Heart left ventricle (tissue), 16 donors: Measurements from ENCODE around the gene SLC22A2. TPM values are rescaled to one million over a fixed set of nuclear protein-coding genes. Genes with fewer than 3 reads are reported as not detected.

ENCODE experiments used
- ATAC-seq, 4 donors: fragments of 200-7000 bp; cut with Tn5 transposase; one replicate each; pipeline ENCODE4 v1.9.1; 2020 to 2022; ENCODE audit warnings: moderate library complexity in 4 of 4, mild to moderate bottlenecking in 3 of 4, moderate number of reproducible peaks in 1 of 4
- DNase-seq, 5 donors: peaks; one replicate each; pipeline ENCODE4 v3.0.0-alpha.2; 2020
- H3K27ac ChIP-seq, 12 donors: fragments of 200-600 bp; sonication (generic) in 4 of 12; one replicate each; pipeline versions ENCODE4 v1.5.0 to v1.8.0; 2016 to 2022; ENCODE audit warnings: mild to moderate bottlenecking in 2 of 12
- H3K27me3 ChIP-seq, 9 donors: fragments of 200-600 bp; sonication (generic) in 2 of 9; one replicate each; pipeline versions ENCODE4 v1.5.1 to v1.8.0; 2016 to 2022; ENCODE audit warnings: mild to moderate bottlenecking in 3 of 9
- H3K36me3 ChIP-seq, 9 donors: fragments of 200-600 bp; sonication (generic) in 2 of 9; one replicate each; pipeline versions ENCODE4 v1.5.0 to v1.8.0; 2018 to 2022; ENCODE audit warnings: mild to moderate bottlenecking in 2 of 9
- H3K4me1 ChIP-seq, 12 donors: fragments of 200-600 bp; sonication (generic) in 4 of 12; one replicate each; pipeline versions ENCODE4 v1.5.0 to v1.8.0; 2016 to 2022; ENCODE audit warnings: mild to moderate bottlenecking in 3 of 12
- H3K4me3 ChIP-seq, 12 donors: fragments of 200-600 bp; sonication (generic) in 4 of 12; one replicate each; pipeline versions ENCODE4 v1.5.0 to v1.8.0; 2017 to 2022; ENCODE audit warnings: mild to moderate bottlenecking in 9 of 12, moderate library complexity in 4 of 12
- H3K9me3 ChIP-seq, 12 donors: fragments of 200-600 bp; sonication (generic) in 4 of 12; one replicate each; pipeline versions ENCODE4 v1.5.0 to v1.8.0; 2016 to 2022; ENCODE audit warnings: mild to moderate bottlenecking in 1 of 12
- CTCF ChIP-seq, 12 donors: fragments of 200-600 bp; sonication (generic) in 4 of 12; IDR thresholded peaks; one replicate each; pipeline versions ENCODE4 v1.5.0 to v1.8.0; 2018 to 2022; ENCODE audit warnings: antibody characterized with exemption in 12 of 12, mild to moderate bottlenecking in 5 of 12
- POLR2A ChIP-seq, 2 donors: fragments of 450-650 bp; IDR thresholded peaks; one replicate each; pipeline ENCODE4 v1.6.1; 2017; ENCODE audit warnings: antibody characterized with exemption in 2 of 2, mild to moderate bottlenecking in 2 of 2, moderate library complexity in 2 of 2
- WGBS, 4 donors: extraction: QIAGEN DNeasy Blood & Tissue Kit in 2 of 4; methylation state at CpG; one replicate each; pipeline versions ENCODE4 v1.1.5 to v1.1.7; 2013 to 2018; 5-methylcytosine and 5-hydroxymethylcytosine counted together
- intact Hi-C, 10 donors: fragments of 100-400 bp; cut with DNase I; formaldehyde crosslinking; loops; one replicate each; pipeline versions ENCODE4 v1.11.1 to v1.14.2; 2022
- polyA plus RNA-seq, 2 donors: library from polyadenylated mRNA; stranded (reverse); fragments of 200-250 nt; gene quantifications; one replicate each; pipeline ENCODE4 v1.2.3, GENCODE V29; 2013
- total RNA-seq, 9 donors: library from RNA; depleted of rRNA in 2 of 9; stranded (reverse); fragments of >200 nt in 2 of 9; fragmentation: NEBNext Ultra II Directional in 3 of 9; extraction: Animal tissue kit (Norgen Biotek cat#: 25700) in 3 of 9; gene quantifications; one replicate each; pipeline versions ENCODE4 v1.1.0 to v1.2.4, GENCODE V29; 2016 to 2023
- donor health status: ischemic (EF 13 %, LVEDD 7.1; RV severe dilation, severe dysfunction).
- donor health status: healthy with polysubstance abuse.
- donor health status: DM: no; HTN: yes; CAD: no.
- donor health status: DM: no; HTN: no; CAD: no.
- donor health status: ischemic (EF 25% LVEDD 6.9; RV normal size, moderate dysfunction).
- donor health status: ischemic (EF 25% LVEDD 5.7; RV mildly dilated, moderate dysfunction).
- donor health status: healthy.
- donor health status: DM: yes; HTN: yes; CAD: no.
- donor health status: ischemic (EF 35%, LVEDD 5.7; RV mildly dilated, moderate dysfunction).
- donor health status: nonischemic (EF 11% LVEDD 7.7; RV severe dilation, severe dysfunction).
- donor health status: DM: yes; HTN: yes; CAD: no.
- donor health status: PGD.
- donor health status: ischemic (EF 29% LVEDD 5.4; RV normal size, mild dysfunction).
- donor health status: nonischemic (EF 23%, LVEDD 6.1; RV moderate dilation, normal function).

Gene SLC22A2
- total and polyA plus RNA-seq, 11 donors, result not detected

GRCh38 chr6:160207618-160208017, 51.0 kb downstream of the SLC22A2 start:
- peaks cover 0 to 11% (median 2%) of the 10 kb centered on the region in 12 donors for H3K9me3 ChIP-seq
- intact Hi-C loops, result no loop called here
- DNase-seq (no peak), ATAC-seq (no peak)
- H3K36me3 ChIP-seq, result no peaks in the 10 kb centered on the region
- no peak overlapping the region for H3K4me3 ChIP-seq
- H3K4me1 ChIP-seq, result no peaks in the 10 kb centered on the region
- 64 to 79% (median 70%) methylated on average over 3 of the region's 3 CpGs for WGBS, 4 donors
- H3K27me3 ChIP-seq, result no peaks in the 10 kb centered on the region
- no peak overlapping the region for H3K27ac ChIP-seq
- TF ChIP-seq CTCF (IDR thresholded peaks at IDR 0.05), result no peak
- no peak for TF ChIP-seq POLR2A (IDR thresholded peaks at IDR 0.05)

- Histone ChIP-seq H3K9me3 (peaks cover 0 to 11% (median 2%) of the 10 kb centered on the region in 12 donors), H3K27me3 (no peaks in the 10 kb centered on the region), H3K27ac (no peak overlapping the region), H3K4me1 (no peaks in the 10 kb centered on the region), H3K4me3 (no peak overlapping the region), H3K36me3 (no peaks in the 10 kb centered on the region)
- WGBS, 4 donors, result 38 to 88% (median 83%) methylated on average over 1 of the region's 1 CpG
- ATAC-seq (no peak), DNase-seq (no peak)
- TF ChIP-seq CTCF (IDR thresholded peaks at IDR 0.05), result no peak
- intact Hi-C loops, result no loop called here
Measured at GRCh38 chr6:160204710-160205109, 53.9 kb downstream of the SLC22A2 start.

GRCh38 chr6:160203953-160204352, 54.7 kb downstream of the SLC22A2 start:
- Histone ChIP-seq H3K36me3 (no peaks in the 10 kb centered on the region), H3K4me1 (no peaks in the 10 kb centered on the region), H3K27me3 (no peaks in the 10 kb centered on the region), H3K9me3 (peaks cover 0 to 11% (median 2%) of the 10 kb centered on the region in 12 donors), H3K27ac (no peak overlapping the region), H3K4me3 (no peak overlapping the region)
- WGBS, 4 donors, result 70 to 79% (median 78%) methylated on average over 2 of the region's 2 CpGs
- DNase-seq, result no peak
- TF ChIP-seq POLR2A (IDR thresholded peaks at IDR 0.05), result no peak
- no peak for TF ChIP-seq CTCF (IDR thresholded peaks at IDR 0.05)
- intact Hi-C loops, result no loop called here
- no peak for ATAC-seq

- intact Hi-C loops, result no loop called here
Measured at GRCh38 chr6:160203522-160203921, 55.1 kb downstream of the SLC22A2 start.

More at GRCh38 chr6:160203522-160203921, 55.1 kb downstream of the SLC22A2 start:
- Histone ChIP-seq H3K36me3 (no peaks in the 10 kb centered on the region), H3K4me3 (no peak overlapping the region), H3K27me3 (no peaks in the 10 kb centered on the region), H3K9me3 (peaks cover 0 to 11% (median 2%) of the 10 kb centered on the region in 12 donors), H3K27ac (no peak overlapping the region), H3K4me1 (no peaks in the 10 kb centered on the region)
- TF ChIP-seq POLR2A (IDR thresholded peaks at IDR 0.05) (no peak), CTCF (IDR thresholded peaks at IDR 0.05) (no peak)
- ATAC-seq (no peak), DNase-seq (no peak)
